Body of pancreas (tissue), 4 donors: ENCODE measurements around the gene HEATR9. TPM values are rescaled to one million over a fixed set of nuclear protein-coding genes. Genes with fewer than 3 reads are reported as not detected.

Experiments used
- ATAC-seq: fragments of 150-250 bp; one replicate; pipeline ENCODE4 v1.9.1; 2016
- DNase-seq, 4 donors: peaks; one replicate each; pipeline ENCODE4 v3.0.0-alpha.2; 2019
- H3K27ac ChIP-seq, 4 donors: fragments of 200-600 bp; sonication (generic); 1 replicate in 3 of 4; 2 replicates in 1 of 4; pipeline versions ENCODE4 v1.5.1 to v1.6.1; 2016 to 2019; ENCODE audit warnings: mild to moderate bottlenecking in 1 of 4, mixed read lengths in 1 of 4, moderate library complexity in 1 of 4
- H3K27me3 ChIP-seq, 2 donors: fragments of 200-600 bp; sonication (generic); one replicate each; pipeline ENCODE4 v1.6.0; 2016; ENCODE audit warnings: mild to moderate bottlenecking in 1 of 2
- H3K36me3 ChIP-seq, 2 donors: fragments of 200-600 bp; sonication (generic); replicated peaks in 1 of 2; 2 replicates each; pipeline ENCODE4 v1.5.1; 2016; ENCODE audit warnings: low read depth in 2 of 2; ENCODE audit not compliant: insufficient read depth in 1 of 2
- H3K4me1 ChIP-seq: fragments of 200-600 bp; sonication (generic); one replicate; pipeline ENCODE4 v1.6.0; 2016
- H3K4me3 ChIP-seq, 2 donors: fragments of 200-600 bp; sonication (generic); 1 replicate in 1 of 2; 2 replicates in 1 of 2; pipeline ENCODE4 v1.5.1; 2016 to 2019
- H3K9me3 ChIP-seq, 3 donors: fragments of 200-600 bp; sonication (generic); 1 replicate in 2 of 3; 2 replicates in 1 of 3; pipeline ENCODE4 v1.5.1; 2016
- CTCF ChIP-seq, 7 experiments: fragments of 450-650 bp in 4 of 7; fragments of 200-600 bp in 3 of 7; sonication (generic) in 3 of 7; IDR thresholded peaks; one replicate each; pipeline ENCODE4 v1.5.1; 2016 to 2019; ENCODE audit warnings: antibody characterized with exemption in 7 of 7
- POLR2A ChIP-seq, 3 donors: fragments of 450-650 bp; IDR thresholded peaks; one replicate each; pipeline ENCODE4 v1.6.1; 2016; ENCODE audit warnings: antibody characterized with exemption in 3 of 3, mild to moderate bottlenecking in 2 of 3
- WGBS, 2 donors: methylation state at CpG; one replicate each; pipeline ENCODE4 v1.1.5; 2017; 5-methylcytosine and 5-hydroxymethylcytosine counted together
- intact Hi-C: fragments of 100-400 bp; cut with DNase I; formaldehyde crosslinking; loops from one replicate; pipeline ENCODE4 v1.15.1; 2023
- total RNA-seq, 2 donors: library from RNA; depleted of rRNA; stranded (reverse); fragments of >200 nt; gene quantifications; one replicate each; pipeline ENCODE4 v1.1.0, GENCODE V29; 2016

The HEATR9 gene
- total RNA-seq, 2 donors from 2014 or later = not detected

- no peak overlapping the region for H3K27ac ChIP-seq
- H3K36me3 ChIP-seq = no peaks in the 10 kb centered on the region
- intact Hi-C loops = loop anchor here (10.0 kb wide), 1 partner anchor 60 kb away; the partner anchor contains the start of gene RDM1
- no peak overlapping the region for H3K4me3 ChIP-seq
- H3K9me3 ChIP-seq = no peaks in the 10 kb centered on the region
- no peaks in the 10 kb centered on the region for H3K27me3 ChIP-seq
- TF ChIP-seq CTCF (IDR thresholded peaks at IDR 0.05) (no peak), POLR2A (IDR thresholded peaks at IDR 0.05) (no peak)
- no peak for ATAC-seq
- H3K4me1 ChIP-seq = no peaks in the 10 kb centered on the region
- WGBS, 2 donors = 60 to 65% methylated on average over 5 of the region's 5 CpGs
- DNase-seq = no peak
These were observed 6.5 kb upstream of the HEATR9 start for GRCh38 chr17:35875072-35875799.

- no peaks in the 10 kb centered on the region for H3K4me1 ChIP-seq
- no peak overlapping the region for H3K27ac ChIP-seq
- no peak overlapping the region for H3K4me3 ChIP-seq
- ATAC-seq = no peak
- H3K36me3 ChIP-seq = no peaks in the 10 kb centered on the region
- TF ChIP-seq POLR2A (IDR thresholded peaks at IDR 0.05) (no peak), CTCF (IDR thresholded peaks at IDR 0.05) (no peak)
- H3K9me3 ChIP-seq = no peaks in the 10 kb centered on the region
- intact Hi-C loops = loop anchor here (10.0 kb wide), 1 partner anchor 62 kb away; the partner anchor contains the start of gene RDM1
- WGBS, 2 donors = 86 to 91% methylated on average over 12 of the region's 12 CpGs
- no peaks in the 10 kb centered on the region for H3K27me3 ChIP-seq
- no peak for DNase-seq
These were observed 3.7 kb upstream of the HEATR9 start for GRCh38 chr17:35872196-35872980.

GRCh38 chr17:35870906-35871819 is 2.5 kb upstream of the HEATR9 start:
- DNase-seq (no peak), ATAC-seq (no peak)
- intact Hi-C loops = loop anchor here (10.0 kb wide), 1 partner anchor 64 kb away; the partner anchor contains the start of gene RDM1
- no peak overlapping the region for H3K27ac ChIP-seq
- 62 to 73% methylated on average over 8 of the region's 8 CpGs for WGBS, 2 donors
- no peaks in the 10 kb centered on the region for H3K36me3 ChIP-seq
- no peak overlapping the region for H3K4me3 ChIP-seq
- TF ChIP-seq CTCF (IDR thresholded peaks at IDR 0.05) = no peak
- no peak for TF ChIP-seq POLR2A (IDR thresholded peaks at IDR 0.05)
- no peaks in the 10 kb centered on the region for H3K27me3 ChIP-seq
- no peaks in the 10 kb centered on the region for H3K9me3 ChIP-seq
- H3K4me1 ChIP-seq = no peaks in the 10 kb centered on the region

GRCh38 chr17:35867574-35867973 is 1.1 kb downstream of the HEATR9 start:
- Histone ChIP-seq H3K27me3 (no peaks in the 10 kb centered on the region), H3K4me3 (no peak overlapping the region), H3K27ac (no peak overlapping the region), H3K36me3 (no peaks in the 10 kb centered on the region), H3K9me3 (no peaks in the 10 kb centered on the region), H3K4me1 (no peaks in the 10 kb centered on the region)
- intact Hi-C loops = no loop called here
- WGBS, 2 donors = 98 to 100% methylated on average over 3 of the region's 3 CpGs
- no peak for ATAC-seq
- DNase-seq = no peak
- TF ChIP-seq CTCF (IDR thresholded peaks at IDR 0.05) (no peak), POLR2A (IDR thresholded peaks at IDR 0.05) (no peak)
